ENCODE results near the gene CACNA2D4.
"Not testable (repeated sequence)": the region's sequence is repeated elsewhere in the genome, so short reads cannot be mapped to it uniquely, and the experiment has no call there.

Gene CACNA2D4

DNA sequence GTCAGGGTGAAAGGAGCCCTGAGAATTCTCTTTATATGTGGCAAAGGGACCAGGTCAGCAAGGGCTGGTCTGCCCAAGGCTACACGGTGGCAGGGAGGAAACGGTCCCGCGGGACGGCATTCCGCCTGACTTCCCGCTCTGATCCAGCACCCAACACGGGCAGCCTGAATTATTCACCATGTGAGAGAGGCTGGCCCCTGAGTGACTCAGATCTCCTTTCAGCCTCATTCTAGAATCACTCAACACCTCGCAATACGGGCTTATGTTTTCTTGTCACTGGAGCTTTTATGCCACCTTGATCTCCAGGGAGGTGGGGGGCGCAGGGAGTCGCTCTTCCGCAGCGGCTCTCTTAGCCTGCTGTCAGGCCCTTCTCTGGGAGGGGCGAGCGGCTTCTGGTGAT lies 89.6 kb downstream of the CACNA2D4 start:
- in situ Hi-C loops (cut with MboI; ENCODE audit: low pct_unique_long_range_greater_than_20kb, low sequenced_read_pairs) = no loop called here
- no peak for DNase-seq

DNA sequence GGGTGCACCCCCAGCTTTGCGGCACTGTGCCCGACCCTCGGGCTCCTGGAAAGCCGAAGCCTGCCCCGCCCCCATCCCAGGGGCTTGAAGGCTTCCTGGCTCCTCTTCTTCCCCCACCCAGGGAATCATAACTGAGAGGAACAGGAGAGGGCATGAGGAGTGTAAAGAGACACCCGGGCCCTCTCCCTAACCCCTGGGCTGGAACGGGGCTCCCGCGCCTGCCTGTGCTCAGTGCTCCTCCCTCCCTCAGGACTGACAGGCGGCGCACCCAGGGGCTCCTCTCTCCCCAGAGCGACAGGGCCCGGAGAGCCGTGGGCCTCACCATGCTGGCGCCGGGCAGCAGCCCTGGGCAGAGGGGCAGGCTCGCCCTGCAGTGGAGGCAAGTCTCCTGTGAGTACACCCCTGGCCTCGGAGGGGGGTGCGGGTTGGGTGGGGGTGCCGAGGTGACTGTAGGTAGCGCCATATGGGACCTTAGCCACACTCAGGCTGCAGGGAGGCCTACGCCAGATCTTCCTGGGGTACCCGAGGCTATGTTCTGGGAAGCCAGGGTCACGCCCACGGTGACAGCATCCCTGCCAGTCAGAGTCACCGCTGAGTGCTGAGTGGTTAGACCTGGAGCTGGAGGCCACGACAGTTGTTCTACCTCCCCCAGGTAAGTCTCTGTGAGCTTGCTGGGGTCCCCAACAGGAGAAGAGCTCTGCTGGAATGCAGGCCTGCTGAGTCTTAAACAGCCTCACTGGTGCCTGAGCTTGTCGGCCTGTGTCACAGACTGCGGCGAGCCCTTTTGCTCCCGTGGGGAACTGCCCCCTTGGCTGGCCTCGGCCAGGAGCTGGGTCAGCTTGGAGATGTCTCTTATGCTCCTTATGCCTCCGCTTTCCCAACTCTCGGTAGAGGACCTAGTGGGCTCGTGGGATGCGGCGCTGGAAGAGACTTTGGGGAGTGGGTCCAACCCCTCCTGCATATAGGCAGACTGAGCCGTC lies 90.3 kb downstream of the CACNA2D4 start:
- in situ Hi-C loops (cut with MboI; ENCODE audit: low pct_unique_long_range_greater_than_20kb, low sequenced_read_pairs) = no loop called here

DNA sequence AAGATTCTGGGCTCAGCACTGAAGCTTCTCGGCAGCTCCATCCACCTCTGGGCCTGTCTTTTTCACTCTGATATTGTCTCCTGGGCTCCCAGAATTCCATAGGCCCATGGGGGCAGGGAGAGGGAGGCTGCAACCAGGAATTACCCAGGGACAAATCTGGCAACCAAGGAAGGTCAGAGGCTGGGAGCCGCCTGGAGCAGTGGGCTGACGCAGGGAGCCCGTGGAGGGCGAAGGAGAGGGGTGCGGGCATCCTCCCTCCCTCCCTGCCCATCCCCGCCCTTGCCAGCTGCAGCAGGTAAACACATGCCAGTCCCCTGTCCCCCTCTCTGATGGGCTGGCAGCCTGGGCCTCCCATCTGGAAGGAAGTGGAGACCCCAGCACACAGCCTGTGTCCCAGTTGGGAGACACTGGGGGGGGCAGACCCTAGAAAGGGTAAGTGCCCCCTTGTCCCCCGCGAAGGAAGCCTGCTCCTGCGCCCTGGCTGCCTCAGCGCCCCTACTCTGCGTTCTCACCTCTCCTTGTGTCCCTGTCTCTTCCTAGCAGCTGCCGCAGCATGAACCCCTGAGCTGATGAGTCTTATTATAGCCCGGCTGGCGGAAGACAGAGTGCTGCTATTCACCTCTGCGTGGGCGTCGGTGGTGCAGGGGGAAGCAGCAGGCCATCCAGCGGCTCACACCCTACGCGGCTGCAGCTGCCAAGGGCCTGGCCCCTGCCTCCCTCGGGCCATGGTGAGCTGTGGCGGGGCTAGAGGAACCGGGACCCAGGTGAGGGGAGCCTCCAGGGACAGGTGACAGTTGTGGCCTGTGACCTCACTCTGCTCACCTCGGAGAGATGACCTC lies 91.4 kb downstream of the CACNA2D4 start:
- in situ Hi-C loops (cut with MboI; ENCODE audit: low pct_unique_long_range_greater_than_20kb, low sequenced_read_pairs) = no loop called here

More for the DNA sequence above, 90.3 kb downstream of the CACNA2D4 start:
- DNase-seq = no peak

DNA sequence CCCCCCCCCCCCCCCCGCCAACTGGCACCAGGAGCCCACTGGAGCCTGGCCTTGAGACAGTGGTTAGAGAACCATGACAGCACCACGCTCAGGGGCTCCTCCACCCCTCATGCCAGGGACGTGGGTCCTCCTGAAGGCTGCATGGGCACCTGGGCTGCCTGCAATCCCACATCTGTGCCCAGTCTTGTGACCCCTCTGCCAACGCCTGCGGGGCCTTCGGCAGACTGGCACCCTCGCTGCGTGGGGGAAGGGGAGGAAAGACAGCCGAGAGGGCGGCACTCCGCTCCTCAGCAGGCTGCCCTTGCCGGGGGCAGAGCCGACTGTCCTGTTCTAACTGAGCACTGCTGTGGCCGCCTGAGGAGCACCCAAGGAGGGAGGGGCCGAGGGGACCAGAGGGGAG lies 92.1 kb downstream of the CACNA2D4 start:
- in situ Hi-C loops (cut with MboI; ENCODE audit: low pct_unique_long_range_greater_than_20kb, low sequenced_read_pairs) = no loop called here
- DNase-seq = no peak

More for the DNA sequence above, 91.4 kb downstream of the CACNA2D4 start:
- peak; percentile 71 for DNase-seq

DNA sequence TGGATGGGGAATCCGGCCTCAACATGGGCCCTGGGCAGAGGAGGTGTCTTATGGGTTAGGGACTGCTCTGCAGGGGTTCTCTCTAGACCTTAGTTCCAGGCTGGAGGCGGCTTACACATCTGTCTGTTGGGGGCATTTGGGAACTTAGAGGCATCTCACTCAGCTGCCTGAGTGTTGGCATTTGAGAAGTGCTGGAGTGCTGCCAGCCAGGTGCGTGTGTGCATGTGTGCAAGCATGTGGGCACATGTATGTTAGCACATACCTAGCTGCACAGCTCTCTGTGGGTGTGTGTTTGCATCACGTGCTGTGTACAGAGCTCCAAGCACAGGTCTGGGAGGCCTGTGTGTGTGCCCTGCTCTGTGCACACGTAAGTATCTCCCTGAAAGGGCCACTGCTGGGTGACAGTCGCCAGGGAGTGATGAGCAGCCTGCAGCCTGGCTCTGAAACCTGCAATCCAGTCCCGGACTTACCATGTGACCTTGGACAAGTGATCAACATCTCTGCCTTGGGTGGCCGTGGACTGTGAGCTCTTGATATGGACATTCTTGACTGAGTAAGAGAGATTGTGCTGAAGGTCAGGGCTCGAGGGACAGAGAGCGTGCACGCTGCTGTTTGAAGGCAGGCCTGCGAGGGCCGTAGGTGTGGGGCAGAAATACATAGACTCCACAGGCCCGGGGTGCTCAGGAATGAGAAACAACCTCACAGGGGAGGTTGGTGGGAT lies 92.9 kb downstream of the CACNA2D4 start:
- DNase-seq = no peak
- in situ Hi-C loops (cut with MboI; ENCODE audit: low pct_unique_long_range_greater_than_20kb, low sequenced_read_pairs) = no loop called here

DNA sequence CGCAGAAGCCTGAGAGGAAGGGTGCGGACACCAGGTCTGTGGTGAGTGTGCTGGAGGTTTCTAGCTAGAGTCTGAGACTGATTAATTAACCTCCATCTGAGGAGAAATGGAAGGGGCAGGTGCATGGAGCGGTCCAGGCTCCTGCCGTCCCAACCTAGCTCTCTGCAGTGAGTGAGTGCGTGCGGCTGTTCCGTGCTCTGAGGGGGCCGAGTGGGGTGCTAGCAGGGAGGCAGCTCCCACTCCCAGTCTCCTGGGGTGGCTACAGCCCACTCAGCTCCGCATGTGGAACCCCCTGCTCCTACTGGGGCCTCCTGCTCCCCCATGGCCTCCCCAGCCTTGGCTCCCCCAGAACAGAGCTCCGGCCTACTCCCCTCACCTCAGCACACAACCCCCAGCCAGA lies 95.2 kb downstream of the CACNA2D4 start:
- in situ Hi-C loops (cut with MboI; ENCODE audit: low pct_unique_long_range_greater_than_20kb, low sequenced_read_pairs) = no loop called here
- no peak for DNase-seq

DNA sequence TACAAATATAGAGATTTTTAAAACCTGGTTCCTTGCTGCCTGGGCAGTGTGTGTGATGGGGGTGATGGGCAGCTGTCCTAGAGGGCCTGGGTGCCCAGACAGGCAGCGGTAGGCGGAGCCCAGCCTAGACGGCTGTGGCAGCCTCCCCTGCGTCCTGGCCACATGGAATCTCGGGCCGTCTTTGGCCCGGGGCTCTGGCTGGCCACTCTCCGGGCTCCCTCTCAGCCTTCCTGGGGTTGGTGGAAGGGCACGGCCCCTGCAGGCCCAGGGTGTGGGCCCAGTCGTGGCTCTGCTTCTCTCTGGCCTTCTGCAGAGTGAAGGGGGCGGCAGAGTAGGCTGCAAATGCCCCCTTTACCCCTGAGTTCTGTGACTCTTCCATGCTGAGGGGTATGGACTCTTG lies 95.8 kb downstream of the CACNA2D4 start:
- DNase-seq = no peak
- in situ Hi-C loops (cut with MboI; ENCODE audit: low pct_unique_long_range_greater_than_20kb, low sequenced_read_pairs) = no loop called here

DNA sequence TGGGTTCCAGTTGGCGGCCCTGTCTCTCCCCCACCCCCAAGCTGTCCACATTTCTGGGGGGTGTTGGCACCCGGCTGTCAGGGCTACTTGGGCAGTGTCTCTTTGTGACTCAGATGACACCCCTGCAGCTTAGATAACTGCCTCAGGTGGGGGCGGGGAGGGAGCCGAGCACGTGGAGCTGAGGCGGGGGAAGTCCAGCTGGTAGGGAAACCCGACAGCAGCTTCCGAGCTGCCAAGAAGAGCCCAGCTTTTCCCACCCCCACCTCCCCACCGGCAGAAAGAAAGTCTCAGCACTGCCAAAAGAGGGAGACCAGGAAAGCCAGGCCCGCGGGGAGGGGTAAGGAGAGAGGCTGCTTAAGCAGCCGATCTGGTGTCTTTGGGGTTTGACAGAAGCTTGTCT lies 96.6 kb downstream of the CACNA2D4 start:
- in situ Hi-C loops (cut with MboI; ENCODE audit: low pct_unique_long_range_greater_than_20kb, low sequenced_read_pairs) = no loop called here
- no peak for DNase-seq

DNA sequence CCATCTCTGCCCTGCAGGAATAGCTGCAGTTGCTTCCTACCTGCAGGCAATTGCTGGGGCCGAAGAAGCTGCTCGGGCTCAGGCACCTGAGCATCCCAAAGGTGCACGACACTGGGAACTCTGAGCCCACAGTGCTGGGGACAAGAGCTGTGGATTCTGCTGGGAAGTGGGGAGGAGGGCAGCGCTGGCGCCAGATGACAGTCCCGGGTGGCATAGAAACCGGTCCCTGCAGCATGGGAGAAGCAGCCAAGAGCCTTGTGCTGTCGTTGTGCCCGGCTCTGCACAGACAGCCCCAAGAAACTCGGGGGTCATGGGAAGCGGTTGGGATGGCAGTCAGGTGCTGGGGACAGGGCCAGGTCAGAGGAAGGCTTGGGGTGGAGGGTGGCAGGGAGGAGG lies 97.6 kb downstream of the CACNA2D4 start:
- in situ Hi-C loops (cut with MboI; ENCODE audit: low pct_unique_long_range_greater_than_20kb, low sequenced_read_pairs) = no loop called here

DNA sequence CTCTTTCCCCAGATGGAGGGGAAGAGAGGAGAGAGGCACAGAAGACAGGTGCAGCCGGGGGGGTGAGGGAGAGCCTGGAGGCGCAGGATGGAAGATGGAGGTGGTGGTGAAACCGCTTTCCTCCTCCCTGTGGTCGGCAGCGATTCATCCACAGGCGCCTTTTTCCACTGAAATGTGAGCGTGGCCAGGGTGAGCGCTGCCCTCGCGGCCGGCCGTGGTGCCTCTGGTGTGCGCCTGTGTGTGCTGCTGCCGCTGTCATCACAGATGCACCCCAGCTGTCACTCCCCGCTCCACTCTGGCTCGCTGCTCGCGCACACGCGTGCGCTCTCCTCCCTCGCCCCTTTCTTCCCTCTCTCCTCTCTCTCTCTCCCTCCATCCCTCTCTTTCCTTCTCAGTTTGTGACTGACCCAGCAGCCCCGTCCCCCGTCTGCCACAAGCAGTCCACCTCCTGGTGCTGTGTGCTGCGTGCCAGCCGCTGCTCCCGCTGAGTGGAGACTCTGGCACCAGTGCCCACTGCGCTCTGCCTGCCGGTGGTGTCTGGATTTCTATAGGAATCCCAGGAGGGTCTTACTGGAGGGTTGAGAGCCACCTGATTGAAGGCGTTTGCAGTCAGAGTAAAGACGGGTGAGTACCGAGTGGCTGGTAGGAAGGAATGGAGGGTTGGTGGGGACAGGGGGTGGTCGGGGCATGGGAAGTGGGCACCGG lies 98.1 kb downstream of the CACNA2D4 start, which contains the start of gene LRTM2:
Gene LRTM2, plus strand, starts transcription at position 375 of the 705 bp plus-strand sequence. CDS start 7,584 bp downstream, outside the sequence.
- no peak for DNase-seq
- in situ Hi-C loops (cut with MboI; ENCODE audit: low pct_unique_long_range_greater_than_20kb, low sequenced_read_pairs) = no loop called here

More for the DNA sequence above, 97.6 kb downstream of the CACNA2D4 start:
- DNase-seq = no peak

DNA sequence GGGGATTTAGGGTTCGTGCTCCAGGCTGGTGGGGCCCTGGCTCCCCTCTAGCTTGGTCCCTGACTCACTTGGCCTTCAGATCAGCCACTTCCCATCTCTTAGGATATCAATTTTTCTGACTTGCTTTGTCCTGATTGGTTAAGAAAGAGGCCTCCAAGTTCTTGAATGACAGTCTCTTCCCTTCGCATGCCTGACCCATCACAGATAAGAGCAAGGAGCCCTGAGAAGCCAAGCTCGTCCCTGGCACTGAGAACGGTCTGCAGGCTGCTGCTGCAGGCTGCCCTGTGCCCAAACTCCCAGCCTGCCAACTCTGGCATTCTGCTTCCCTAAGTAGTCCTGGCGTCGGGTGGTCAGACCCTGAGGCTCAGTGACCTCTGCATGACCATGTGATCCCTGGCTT lies 98.9 kb downstream of the CACNA2D4 start:
- in situ Hi-C loops (cut with MboI; ENCODE audit: low pct_unique_long_range_greater_than_20kb, low sequenced_read_pairs) = no loop called here
- no peak for DNase-seq

DNA sequence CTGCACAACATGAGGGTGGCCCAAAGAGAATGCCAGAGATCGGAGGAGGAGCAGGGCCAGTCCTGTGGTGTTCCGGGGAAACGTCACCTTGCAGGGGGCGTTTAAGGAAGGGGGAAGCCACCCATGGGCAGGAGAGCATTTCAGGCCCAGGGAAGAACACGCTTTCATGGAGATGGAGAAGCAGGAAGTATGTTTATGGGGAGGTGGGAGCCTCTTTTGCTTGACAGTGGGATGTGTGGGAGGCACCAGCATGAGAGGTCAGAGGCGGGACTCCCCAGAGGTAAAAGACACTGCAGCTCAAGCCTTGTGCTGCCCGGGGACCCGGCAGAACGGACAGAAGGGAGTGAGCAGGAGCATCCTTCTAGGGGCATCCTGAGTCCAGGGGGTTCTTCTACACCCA lies 99.4 kb downstream of the CACNA2D4 start:
- DNase-seq = no peak
- in situ Hi-C loops (cut with MboI; ENCODE audit: low pct_unique_long_range_greater_than_20kb, low sequenced_read_pairs) = no loop called here

DNA sequence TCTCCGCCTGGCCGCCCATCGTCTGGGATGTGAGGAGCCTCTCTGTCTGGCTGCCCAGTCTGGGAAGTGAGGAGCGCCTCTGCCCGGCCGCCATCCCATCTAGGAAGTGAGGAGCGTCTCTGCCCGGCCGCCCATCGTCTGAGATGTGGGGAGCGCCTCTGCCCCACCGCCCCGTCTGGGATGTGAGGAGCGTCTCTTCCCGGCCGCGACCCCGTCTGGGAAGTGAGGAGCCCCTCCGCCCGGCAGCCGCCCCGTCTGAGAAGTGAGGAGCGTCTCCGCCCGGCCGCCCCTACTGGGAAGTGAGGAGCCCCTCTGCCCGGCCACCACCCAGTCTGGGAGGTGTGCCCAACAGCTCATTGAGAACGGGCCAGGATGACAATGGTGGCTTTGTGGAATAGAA lies 100.5 kb downstream of the CACNA2D4 start:
- DNase-seq; in situ Hi-C loops (cut with MboI; ENCODE audit: low pct_unique_long_range_greater_than_20kb, low sequenced_read_pairs): not testable (repeated sequence)

DNA sequence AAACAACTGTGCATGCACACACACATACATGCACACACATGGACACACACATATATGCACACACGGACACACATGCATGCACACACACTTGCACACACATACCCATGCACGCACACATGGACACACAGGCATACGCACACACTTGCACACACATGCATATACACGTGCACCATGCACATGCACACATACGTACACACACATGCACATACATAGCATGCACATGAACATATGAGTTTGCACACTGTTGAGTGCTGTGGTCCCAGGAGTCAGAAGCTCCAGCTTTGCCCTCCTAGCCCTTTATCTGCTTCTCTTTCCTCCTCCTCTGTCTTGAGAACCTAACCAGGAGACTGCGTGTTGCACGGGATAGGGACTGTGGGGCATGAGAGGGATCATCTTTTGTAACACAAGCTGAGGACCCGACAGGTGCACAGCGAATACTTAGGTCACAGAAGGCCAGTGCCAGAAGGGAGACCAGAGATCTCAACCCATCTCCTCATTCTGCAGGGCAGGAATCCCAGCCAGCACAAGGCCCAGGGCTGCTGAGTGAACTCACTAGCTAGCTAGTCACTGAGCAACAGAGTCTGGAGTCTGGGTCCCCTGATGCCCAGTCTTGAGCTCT lies 101.6 kb downstream of the CACNA2D4 start:
- no peak for DNase-seq
- in situ Hi-C loops (cut with MboI; ENCODE audit: low pct_unique_long_range_greater_than_20kb, low sequenced_read_pairs) = no loop called here

DNA sequence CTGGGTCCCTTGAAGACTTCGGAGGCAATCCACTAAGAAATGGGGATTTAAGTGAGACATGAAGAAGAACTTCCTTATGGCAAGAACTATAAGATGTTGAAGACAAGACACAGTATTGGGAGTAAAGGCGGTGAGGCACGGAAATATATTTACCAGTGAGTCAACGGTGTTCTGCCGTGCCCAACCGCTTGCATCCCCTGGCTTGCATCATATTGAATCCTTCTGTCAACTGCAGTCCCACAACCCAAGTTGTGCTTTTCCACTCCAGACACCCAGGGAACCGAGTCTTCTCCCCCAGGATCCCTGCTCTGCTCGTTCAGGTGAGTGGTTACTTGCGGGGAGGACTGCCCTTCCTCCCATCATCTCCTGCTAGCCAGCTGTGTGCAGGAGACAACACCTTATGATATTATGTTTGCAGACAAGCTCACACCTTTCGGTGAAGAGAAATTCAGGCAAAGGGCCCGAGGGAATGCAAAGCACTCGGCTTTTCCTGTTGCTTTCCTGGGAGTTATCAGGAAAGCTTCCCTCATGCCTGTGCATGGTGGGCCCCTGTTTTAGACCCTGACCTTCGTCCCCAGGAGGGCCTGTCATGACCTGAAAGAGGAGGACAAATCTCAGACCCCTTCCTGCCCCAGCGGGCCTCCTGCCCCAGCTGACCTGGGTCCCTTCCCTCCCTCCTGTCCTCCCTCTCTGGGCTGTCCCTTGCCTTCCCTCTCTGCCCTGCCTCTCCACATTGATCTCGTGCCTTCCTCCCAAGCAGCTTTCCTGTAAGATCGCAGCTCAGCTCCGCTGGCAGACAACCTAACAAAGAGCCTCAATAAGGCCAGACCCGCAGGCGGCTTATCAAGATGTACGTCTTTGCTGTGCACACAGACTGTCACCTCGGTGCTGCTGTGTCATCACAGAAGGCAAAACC lies 102.4 kb downstream of the CACNA2D4 start:
- in situ Hi-C loops (cut with MboI; ENCODE audit: low pct_unique_long_range_greater_than_20kb, low sequenced_read_pairs) = no loop called here

DNA sequence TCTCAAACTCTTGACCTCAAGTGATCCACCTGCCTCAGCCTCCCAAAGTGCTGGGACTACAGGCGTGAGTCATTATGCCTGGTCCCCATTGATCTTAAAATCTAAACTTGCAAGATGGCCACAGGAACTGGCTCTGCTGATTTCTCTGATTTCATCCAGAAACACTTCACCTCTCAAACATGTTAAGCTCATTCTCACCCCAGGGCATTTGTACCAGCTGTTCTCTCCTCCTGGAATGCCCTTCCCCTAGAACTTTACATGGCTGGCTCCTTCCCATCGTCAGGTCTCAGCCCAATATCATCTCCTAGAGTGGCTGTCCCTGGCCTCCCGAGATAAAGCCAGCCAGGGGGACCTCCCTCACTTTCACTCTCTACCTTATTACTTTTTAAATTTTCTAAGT lies 103.3 kb downstream of the CACNA2D4 start:
- no peak for DNase-seq
- in situ Hi-C loops (cut with MboI; ENCODE audit: low pct_unique_long_range_greater_than_20kb, low sequenced_read_pairs) = no loop called here

More for the DNA sequence above, 102.4 kb downstream of the CACNA2D4 start:
- no peak for DNase-seq

DNA sequence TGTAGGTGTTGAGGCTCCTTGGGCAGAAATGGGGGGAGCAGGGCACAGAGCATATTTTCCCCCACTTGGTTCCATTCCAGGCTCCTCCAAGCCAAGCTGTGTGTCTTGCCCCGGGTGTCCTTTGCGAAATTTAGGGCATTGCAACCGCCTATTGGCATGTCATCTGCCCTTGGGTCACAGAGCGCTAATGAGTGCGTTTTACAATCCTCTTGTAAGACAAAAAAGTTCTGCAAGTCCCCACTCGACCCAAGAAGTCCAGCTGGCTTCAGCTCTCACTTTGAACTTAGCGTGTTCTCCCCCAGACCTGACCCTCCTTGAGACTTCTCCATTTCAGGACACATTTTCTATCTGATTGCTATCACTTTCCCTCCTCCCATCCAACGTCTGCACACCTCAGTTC lies 104.2 kb downstream of the CACNA2D4 start:
- DNase-seq = no peak
- in situ Hi-C loops (cut with MboI; ENCODE audit: low pct_unique_long_range_greater_than_20kb, low sequenced_read_pairs) = no loop called here
